Activated naive CD4-positive, alpha-beta T cell treated with anti-CD3 and anti-CD28 coated beads, Interleukin-2, amount 50 U/mL, for 24 hours (primary cell): ENCODE measurements around the gene TASL.
"Not testable (repeated sequence)": the region's sequence is repeated elsewhere in the genome, so short reads cannot be mapped to it uniquely, and the experiment has no call there.

ENCODE experiments used
- H3K27ac Mint-ChIP-seq: one replicate; pipeline ENCODE4 v1.8.0; 2021; ENCODE audit warnings: mild to moderate bottlenecking, mixed read lengths
- H3K27me3 Mint-ChIP-seq: one replicate; pipeline ENCODE4 v1.8.0; 2021; ENCODE audit warnings: mixed read lengths
- H3K36me3 Mint-ChIP-seq: one replicate; pipeline ENCODE4 v1.8.0; 2021; ENCODE audit warnings: mixed read lengths
- H3K4me1 Mint-ChIP-seq: one replicate; pipeline ENCODE4 v1.8.0; 2021; ENCODE audit warnings: mixed read lengths
- H3K4me3 Mint-ChIP-seq: one replicate; pipeline ENCODE4 v1.8.0; 2021; ENCODE audit warnings: mild to moderate bottlenecking, mixed read lengths
- H3K9me3 Mint-ChIP-seq: one replicate; pipeline ENCODE4 v1.8.0; 2021; ENCODE audit warnings: mixed read lengths

The TASL gene

GRCh38 chrX:30577362-30577991, at the start of gene TASL:
TASL (minus strand) TSS chrX:30577766; CDS start chrX:30560355, 17,411 bp downstream.
- Mint-ChIP-seq H3K27me3 (no peaks in the 10 kb centered on the region), H3K27ac (peak within 1 kb of the TSS; percentile 97), H3K36me3 (peaks cover 6% of the 10 kb centered on the region), H3K9me3 (no peaks in the 10 kb centered on the region), H3K4me3 (peak within 1 kb of the TSS; percentile 93), H3K4me1 (peaks cover 22% of the 10 kb centered on the region)

- no peak overlapping the region for H3K4me3 Mint-ChIP-seq
- no peaks in the 10 kb centered on the region for H3K36me3 Mint-ChIP-seq
- H3K4me1 Mint-ChIP-seq = no peaks in the 10 kb centered on the region
- no peak overlapping the region for H3K27ac Mint-ChIP-seq
- H3K9me3 Mint-ChIP-seq = peaks cover 3% of the 10 kb centered on the region
- no peaks in the 10 kb centered on the region for H3K27me3 Mint-ChIP-seq
Measured at GRCh38 chrX:30626402-30626801, 48.8 kb upstream of the TASL start.

GRCh38 chrX:30622361-30622760, 44.8 kb upstream of the TASL start:
- H3K4me1 Mint-ChIP-seq = no peaks in the 10 kb centered on the region
- H3K9me3 Mint-ChIP-seq = peaks cover 3% of the 10 kb centered on the region
- H3K4me3 Mint-ChIP-seq = no peak overlapping the region
- H3K27ac Mint-ChIP-seq = no peak overlapping the region
- H3K36me3 Mint-ChIP-seq = peaks cover 2% of the 10 kb centered on the region
- no peaks in the 10 kb centered on the region for H3K27me3 Mint-ChIP-seq

- Mint-ChIP-seq H3K36me3 (peaks cover 2% of the 10 kb centered on the region), H3K27ac (no peak overlapping the region), H3K4me1 (no peaks in the 10 kb centered on the region), H3K4me3 (no peak overlapping the region), H3K27me3 (no peaks in the 10 kb centered on the region), H3K9me3 (peaks cover 3% of the 10 kb centered on the region)
Measured at GRCh38 chrX:30620980-30621618, 43.5 kb upstream of the TASL start.

GRCh38 chrX:30620125-30620524, 42.6 kb upstream of the TASL start:
- no peak overlapping the region for H3K27ac Mint-ChIP-seq
- peaks cover 3% of the 10 kb centered on the region for H3K9me3 Mint-ChIP-seq
- no peak overlapping the region for H3K4me3 Mint-ChIP-seq
- H3K27me3 Mint-ChIP-seq = no peaks in the 10 kb centered on the region
- no peaks in the 10 kb centered on the region for H3K4me1 Mint-ChIP-seq
- peaks cover 2% of the 10 kb centered on the region for H3K36me3 Mint-ChIP-seq

GRCh38 chrX:30618160-30618765, 40.7 kb upstream of the TASL start:
- peaks cover 3% of the 10 kb centered on the region for H3K9me3 Mint-ChIP-seq
- no peaks in the 10 kb centered on the region for H3K4me1 Mint-ChIP-seq
- no peaks in the 10 kb centered on the region for H3K27me3 Mint-ChIP-seq
- H3K36me3 Mint-ChIP-seq = peaks cover 2% of the 10 kb centered on the region
- H3K27ac Mint-ChIP-seq = no peak overlapping the region
- H3K4me3 Mint-ChIP-seq = no peak overlapping the region

GRCh38 chrX:30615229-30615628, 37.7 kb upstream of the TASL start:
- Mint-ChIP-seq H3K9me3 (no peaks in the 10 kb centered on the region), H3K4me1 (no peaks in the 10 kb centered on the region), H3K4me3 (no peak overlapping the region), H3K27ac (no peak overlapping the region), H3K27me3 (no peaks in the 10 kb centered on the region), H3K36me3 (no peaks in the 10 kb centered on the region)

GRCh38 chrX:30613721-30614120, 36.2 kb upstream of the TASL start:
- no peaks in the 10 kb centered on the region for H3K36me3 Mint-ChIP-seq
- no peaks in the 10 kb centered on the region for H3K4me1 Mint-ChIP-seq
- no peak overlapping the region for H3K27ac Mint-ChIP-seq
- no peaks in the 10 kb centered on the region for H3K9me3 Mint-ChIP-seq
- no peak overlapping the region for H3K4me3 Mint-ChIP-seq
- no peaks in the 10 kb centered on the region for H3K27me3 Mint-ChIP-seq

- Mint-ChIP-seq H3K27me3 (no peaks in the 10 kb centered on the region), H3K36me3 (no peaks in the 10 kb centered on the region), H3K4me1 (no peaks in the 10 kb centered on the region), H3K4me3 (no peak overlapping the region), H3K27ac (no peak overlapping the region), H3K9me3 (no peaks in the 10 kb centered on the region)
Measured at GRCh38 chrX:30612250-30612655, 34.7 kb upstream of the TASL start.

GRCh38 chrX:30610026-30610425, 32.5 kb upstream of the TASL start:
- Mint-ChIP-seq H3K36me3 (no peaks in the 10 kb centered on the region), H3K27ac (no peak overlapping the region), H3K4me1 (no peaks in the 10 kb centered on the region), H3K4me3 (no peak overlapping the region), H3K9me3 (no peaks in the 10 kb centered on the region), H3K27me3 (no peaks in the 10 kb centered on the region)

GRCh38 chrX:30607155-30607554, 29.6 kb upstream of the TASL start:
- H3K36me3 Mint-ChIP-seq = no peaks in the 10 kb centered on the region
- no peaks in the 10 kb centered on the region for H3K4me1 Mint-ChIP-seq
- H3K27ac Mint-ChIP-seq = no peak overlapping the region
- H3K27me3 Mint-ChIP-seq = no peaks in the 10 kb centered on the region
- H3K9me3 Mint-ChIP-seq = no peaks in the 10 kb centered on the region
- H3K4me3 Mint-ChIP-seq = no peak overlapping the region

- not testable (repeated sequence) for H3K36me3 Mint-ChIP-seq, H3K4me1 Mint-ChIP-seq, H3K27ac Mint-ChIP-seq, H3K27me3 Mint-ChIP-seq, H3K9me3 Mint-ChIP-seq, H3K4me3 Mint-ChIP-seq
Measured at GRCh38 chrX:30600269-30601176, 23.0 kb upstream of the TASL start.

GRCh38 chrX:30597216-30598012, 19.8 kb upstream of the TASL start:
- no peak overlapping the region for H3K4me3 Mint-ChIP-seq
- H3K4me1 Mint-ChIP-seq = peaks cover 12% of the 10 kb centered on the region
- no peaks in the 10 kb centered on the region for H3K36me3 Mint-ChIP-seq
- H3K27me3 Mint-ChIP-seq = no peaks in the 10 kb centered on the region
- no peaks in the 10 kb centered on the region for H3K9me3 Mint-ChIP-seq
- H3K27ac Mint-ChIP-seq = no peak overlapping the region

- Mint-ChIP-seq H3K9me3 (no peaks in the 10 kb centered on the region), H3K27ac (no peak overlapping the region), H3K36me3 (no peaks in the 10 kb centered on the region), H3K4me3 (no peak overlapping the region), H3K4me1 (peaks cover 12% of the 10 kb centered on the region), H3K27me3 (no peaks in the 10 kb centered on the region)
Measured at GRCh38 chrX:30593440-30594200, 16.1 kb upstream of the TASL start.
